Coronary artery (tissue), 2 donors: ENCODE measurements around the gene FNBP1L.

Experiments used
- DNase-seq: peaks from one replicate; pipeline ENCODE4 v3.0.0-alpha.2; 2017; ENCODE audit warnings: low spot score
- H3K27ac ChIP-seq, 2 donors: fragments of 200-600 bp; sonication (generic); one replicate each; pipeline ENCODE4 v1.5.1; 2016 to 2019
- H3K4me3 ChIP-seq: fragments of 200-600 bp; sonication (generic); 2 replicates; pipeline ENCODE4 v1.5.1; 2016; ENCODE audit warnings: mild to moderate bottlenecking, moderate library complexity
- TF ChIP-seq, protein P1 (sequence below): fragments of 200-600 bp; sonication (generic); IDR thresholded peaks from one replicate; pipeline ENCODE4 v1.5.1; 2019; ENCODE audit warnings: antibody characterized with exemption

Gene FNBP1L

GRCh38 chr1:93504247-93505033, 56.5 kb downstream of the FNBP1L start:
- Histone ChIP-seq H3K4me3 (no peak overlapping the region), H3K27ac (no peak overlapping the region)
- TF ChIP-seq, protein P1, sequence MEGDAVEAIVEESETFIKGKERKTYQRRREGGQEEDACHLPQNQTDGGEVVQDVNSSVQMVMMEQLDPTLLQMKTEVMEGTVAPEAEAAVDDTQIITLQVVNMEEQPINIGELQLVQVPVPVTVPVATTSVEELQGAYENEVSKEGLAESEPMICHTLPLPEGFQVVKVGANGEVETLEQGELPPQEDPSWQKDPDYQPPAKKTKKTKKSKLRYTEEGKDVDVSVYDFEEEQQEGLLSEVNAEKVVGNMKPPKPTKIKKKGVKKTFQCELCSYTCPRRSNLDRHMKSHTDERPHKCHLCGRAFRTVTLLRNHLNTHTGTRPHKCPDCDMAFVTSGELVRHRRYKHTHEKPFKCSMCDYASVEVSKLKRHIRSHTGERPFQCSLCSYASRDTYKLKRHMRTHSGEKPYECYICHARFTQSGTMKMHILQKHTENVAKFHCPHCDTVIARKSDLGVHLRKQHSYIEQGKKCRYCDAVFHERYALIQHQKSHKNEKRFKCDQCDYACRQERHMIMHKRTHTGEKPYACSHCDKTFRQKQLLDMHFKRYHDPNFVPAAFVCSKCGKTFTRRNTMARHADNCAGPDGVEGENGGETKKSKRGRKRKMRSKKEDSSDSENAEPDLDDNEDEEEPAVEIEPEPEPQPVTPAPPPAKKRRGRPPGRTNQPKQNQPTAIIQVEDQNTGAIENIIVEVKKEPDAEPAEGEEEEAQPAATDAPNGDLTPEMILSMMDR: no peak
- DNase-seq: no peak

DNA sequence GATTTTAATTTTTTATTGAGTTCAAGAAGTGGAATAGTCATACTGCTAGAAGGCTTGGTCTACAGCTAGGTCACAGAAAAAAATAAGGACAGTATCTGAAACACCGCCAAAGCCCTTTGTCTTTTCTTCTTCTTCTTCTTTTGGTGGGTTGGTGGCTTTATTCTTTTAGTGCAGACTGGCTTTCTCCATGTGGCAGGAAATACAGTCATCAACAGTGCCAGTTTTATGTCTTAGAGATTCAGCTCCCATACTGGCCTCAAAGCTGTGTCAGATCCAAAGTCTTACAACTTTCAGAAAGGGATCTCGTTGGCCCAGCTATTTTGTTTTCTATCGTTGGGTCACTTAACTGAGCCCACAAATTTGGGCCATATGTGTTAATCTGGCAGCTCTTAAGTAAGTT, 58.2 kb downstream of the FNBP1L start:
- H3K4me3 ChIP-seq: no peak overlapping the region
- no peak overlapping the region for H3K27ac ChIP-seq
- DNase-seq: no peak
- TF ChIP-seq, protein P1: no peak

DNA sequence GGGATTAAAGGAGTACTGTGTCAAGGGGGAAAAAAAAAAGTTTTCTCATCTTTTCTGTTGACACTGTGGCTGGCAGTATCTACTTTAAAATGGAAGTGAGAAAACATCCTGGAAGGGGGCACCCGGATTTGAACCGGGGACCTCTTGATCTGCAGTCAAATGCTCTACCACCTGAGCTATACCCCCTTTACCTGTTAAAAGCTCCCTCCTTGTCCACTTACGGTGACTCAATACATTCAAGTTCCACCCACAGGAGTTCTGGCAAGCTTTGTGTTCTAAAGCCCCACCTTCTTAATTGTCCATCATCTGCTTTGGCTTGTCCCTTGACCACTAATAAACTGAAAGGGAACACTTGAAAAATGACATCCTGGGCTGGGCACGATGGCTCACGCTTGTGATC, 68.2 kb downstream of the FNBP1L start:
- Histone ChIP-seq H3K4me3 (no peak overlapping the region), H3K27ac (no peak overlapping the region)
- TF ChIP-seq, protein P1: no peak
- no peak for DNase-seq

GRCh38 chr1:93518516-93518915, 70.6 kb downstream of the FNBP1L start:
- no peak overlapping the region for H3K27ac ChIP-seq
- no peak overlapping the region for H3K4me3 ChIP-seq
- TF ChIP-seq, protein P1: no peak
- DNase-seq: no peak

- no peak for DNase-seq
- no peak overlapping the region for H3K27ac ChIP-seq
- no peak overlapping the region for H3K4me3 ChIP-seq
- TF ChIP-seq, protein P1: no peak
Observed at GRCh38 chr1:93519199-93519829, 71.4 kb downstream of the FNBP1L start.

GRCh38 chr1:93521618-93522017, 73.7 kb downstream of the FNBP1L start:
- DNase-seq: no peak
- TF ChIP-seq, protein P1: no peak
- Histone ChIP-seq H3K27ac (no peak overlapping the region), H3K4me3 (no peak overlapping the region)

DNA sequence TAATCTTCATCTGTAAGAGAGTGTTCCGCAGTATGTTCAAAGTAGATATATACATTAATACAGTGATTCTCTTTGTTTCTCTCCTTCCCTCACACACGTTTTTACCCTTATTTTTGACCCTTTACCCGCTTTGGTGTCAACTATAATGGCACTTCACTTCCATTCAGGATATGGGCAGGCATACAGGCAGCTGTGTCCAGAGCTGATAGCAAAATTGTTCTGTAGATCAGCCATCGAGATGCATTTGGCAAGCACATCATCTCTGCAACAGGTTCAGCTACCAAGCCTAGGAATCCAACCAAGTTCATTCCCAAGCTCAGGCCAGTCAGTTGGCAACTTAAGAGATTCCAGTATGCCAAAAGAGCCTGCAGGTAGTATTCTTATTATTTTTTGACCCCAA, 74.8 kb downstream of the FNBP1L start:
- DNase-seq: no peak
- Histone ChIP-seq H3K4me3 (no peak overlapping the region), H3K27ac (no peak overlapping the region)
- TF ChIP-seq, protein P1: no peak
